ENCODE results near the gene TDP1. TPM values are rescaled to one million over a fixed set of nuclear protein-coding genes. Genes with fewer than 3 reads are reported as not detected.

The TDP1 gene
- total RNA-seq, 1 experiment from 2014 or later: 23.9 TPM

DNA sequence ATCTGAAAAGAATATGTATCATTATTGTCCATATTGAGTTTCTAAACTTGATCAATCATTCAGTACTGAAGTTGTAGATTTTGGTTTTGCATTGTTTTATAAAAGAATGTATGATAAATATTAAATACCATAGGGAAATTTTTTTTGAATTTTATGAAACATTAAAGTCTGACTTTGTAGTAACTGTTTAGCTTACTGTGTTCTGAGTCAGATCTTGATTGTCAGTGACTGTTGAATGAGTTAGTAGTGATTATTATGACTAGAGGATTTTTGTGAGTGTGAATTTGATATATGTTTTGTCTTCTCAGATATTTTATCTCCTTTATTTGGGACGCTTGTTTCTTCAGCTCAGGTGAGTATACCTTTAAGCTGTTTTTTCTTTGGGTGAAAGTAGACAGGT lies 10.1 kb downstream of the TDP1 start:
- no peaks in the 10 kb centered on the region for H3K4me1 ChIP-seq (ENCODE audit: control insufficient read depth, insufficient read depth, low read length)
- H3K27me3 ChIP-seq (ENCODE audit: control insufficient read depth, insufficient read depth, low read length): no peaks in the 10 kb centered on the region
- intact Hi-C loops (cut with micrococcal nuclease; ENCODE audit: unreplicated experiment) (no loop called here), in situ Hi-C loops (cut with HindIII; ENCODE audit: low pct_unique_long_range_greater_than_20kb, low sequenced_read_pairs) (no loop called here)
- no peak overlapping the region for H3K4me3 ChIP-seq (ENCODE audit: low read depth in 2 of 2, low read length in 2 of 2)
- no TSS peak for BruUV-seq (replicated peaks)
- DNase-seq (ENCODE audit: low read depth, low spot score) (no peak), ATAC-seq (no peak)
- ChIA-PET POLR2A (no interaction called here), CTCF (no interaction called here)
- H3K36me3 ChIP-seq (ENCODE audit: control insufficient read depth, insufficient read depth, low read length): peaks cover 12% of the 10 kb centered on the region
- H3K9me3 ChIP-seq (ENCODE audit: control insufficient read depth, insufficient read depth, low read depth, low read length): no peaks in the 10 kb centered on the region
- no peak overlapping the region for H3K27ac ChIP-seq (ENCODE audit: low read length)
- TF ChIP-seq POLR2AphosphoS5 (IDR thresholded peaks at IDR 0.05; ENCODE audit: low read depth, low read length): no peak
- TF ChIP-seq SIN3A (IDR thresholded peaks at IDR 0.05; ENCODE audit: borderline replicate concordance, insufficient read depth, low read depth, low read length): no peak
- TF ChIP-seq, protein P1, sequence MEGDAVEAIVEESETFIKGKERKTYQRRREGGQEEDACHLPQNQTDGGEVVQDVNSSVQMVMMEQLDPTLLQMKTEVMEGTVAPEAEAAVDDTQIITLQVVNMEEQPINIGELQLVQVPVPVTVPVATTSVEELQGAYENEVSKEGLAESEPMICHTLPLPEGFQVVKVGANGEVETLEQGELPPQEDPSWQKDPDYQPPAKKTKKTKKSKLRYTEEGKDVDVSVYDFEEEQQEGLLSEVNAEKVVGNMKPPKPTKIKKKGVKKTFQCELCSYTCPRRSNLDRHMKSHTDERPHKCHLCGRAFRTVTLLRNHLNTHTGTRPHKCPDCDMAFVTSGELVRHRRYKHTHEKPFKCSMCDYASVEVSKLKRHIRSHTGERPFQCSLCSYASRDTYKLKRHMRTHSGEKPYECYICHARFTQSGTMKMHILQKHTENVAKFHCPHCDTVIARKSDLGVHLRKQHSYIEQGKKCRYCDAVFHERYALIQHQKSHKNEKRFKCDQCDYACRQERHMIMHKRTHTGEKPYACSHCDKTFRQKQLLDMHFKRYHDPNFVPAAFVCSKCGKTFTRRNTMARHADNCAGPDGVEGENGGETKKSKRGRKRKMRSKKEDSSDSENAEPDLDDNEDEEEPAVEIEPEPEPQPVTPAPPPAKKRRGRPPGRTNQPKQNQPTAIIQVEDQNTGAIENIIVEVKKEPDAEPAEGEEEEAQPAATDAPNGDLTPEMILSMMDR (IDR thresholded peaks at IDR 0.05): no peak
- TF ChIP-seq, protein P2, sequence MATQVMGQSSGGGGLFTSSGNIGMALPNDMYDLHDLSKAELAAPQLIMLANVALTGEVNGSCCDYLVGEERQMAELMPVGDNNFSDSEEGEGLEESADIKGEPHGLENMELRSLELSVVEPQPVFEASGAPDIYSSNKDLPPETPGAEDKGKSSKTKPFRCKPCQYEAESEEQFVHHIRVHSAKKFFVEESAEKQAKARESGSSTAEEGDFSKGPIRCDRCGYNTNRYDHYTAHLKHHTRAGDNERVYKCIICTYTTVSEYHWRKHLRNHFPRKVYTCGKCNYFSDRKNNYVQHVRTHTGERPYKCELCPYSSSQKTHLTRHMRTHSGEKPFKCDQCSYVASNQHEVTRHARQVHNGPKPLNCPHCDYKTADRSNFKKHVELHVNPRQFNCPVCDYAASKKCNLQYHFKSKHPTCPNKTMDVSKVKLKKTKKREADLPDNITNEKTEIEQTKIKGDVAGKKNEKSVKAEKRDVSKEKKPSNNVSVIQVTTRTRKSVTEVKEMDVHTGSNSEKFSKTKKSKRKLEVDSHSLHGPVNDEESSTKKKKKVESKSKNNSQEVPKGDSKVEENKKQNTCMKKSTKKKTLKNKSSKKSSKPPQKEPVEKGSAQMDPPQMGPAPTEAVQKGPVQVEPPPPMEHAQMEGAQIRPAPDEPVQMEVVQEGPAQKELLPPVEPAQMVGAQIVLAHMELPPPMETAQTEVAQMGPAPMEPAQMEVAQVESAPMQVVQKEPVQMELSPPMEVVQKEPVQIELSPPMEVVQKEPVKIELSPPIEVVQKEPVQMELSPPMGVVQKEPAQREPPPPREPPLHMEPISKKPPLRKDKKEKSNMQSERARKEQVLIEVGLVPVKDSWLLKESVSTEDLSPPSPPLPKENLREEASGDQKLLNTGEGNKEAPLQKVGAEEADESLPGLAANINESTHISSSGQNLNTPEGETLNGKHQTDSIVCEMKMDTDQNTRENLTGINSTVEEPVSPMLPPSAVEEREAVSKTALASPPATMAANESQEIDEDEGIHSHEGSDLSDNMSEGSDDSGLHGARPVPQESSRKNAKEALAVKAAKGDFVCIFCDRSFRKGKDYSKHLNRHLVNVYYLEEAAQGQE (IDR thresholded peaks at IDR 0.05; ENCODE audit: insufficient read depth in 1 of 2, low read depth in 2 of 2, low read length in 1 of 2): no peak
- TF ChIP-seq TCF7L2 (IDR thresholded peaks at IDR 0.05; ENCODE audit: low read depth, low read length): no peak

DNA sequence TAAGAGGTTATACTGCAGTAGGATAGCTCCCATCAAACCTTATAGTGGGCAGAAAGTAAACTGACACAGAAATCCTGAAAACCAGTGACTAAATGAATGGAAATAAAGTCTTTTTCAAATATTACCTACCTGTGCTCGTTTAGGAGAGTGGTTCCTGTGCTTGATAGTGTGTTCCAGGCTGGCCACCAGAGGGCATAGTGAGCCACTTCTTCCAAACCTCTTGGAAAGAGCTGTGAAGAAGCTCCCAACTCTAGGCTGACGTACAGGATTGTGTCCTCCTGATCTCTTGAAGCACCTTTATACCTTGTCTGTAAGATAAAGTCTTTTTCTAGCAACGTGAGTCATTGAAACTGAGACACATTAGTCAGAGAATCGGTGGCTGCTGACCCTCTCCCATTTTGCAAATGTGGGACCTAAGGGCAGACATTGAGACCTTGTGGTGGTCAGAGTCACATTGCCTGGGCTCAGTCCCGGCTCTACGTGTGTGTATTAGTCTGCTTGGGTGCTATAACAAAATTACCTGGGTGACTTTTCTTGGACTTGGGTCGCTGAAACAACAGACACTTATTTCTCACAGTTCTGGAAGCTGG lies 17.6 kb downstream of the TDP1 start:
- no peak overlapping the region for H3K4me3 ChIP-seq (ENCODE audit: low read depth in 2 of 2, low read length in 2 of 2)
- no peak overlapping the region for H3K27ac ChIP-seq (ENCODE audit: low read length)
- no peaks in the 10 kb centered on the region for H3K4me1 ChIP-seq (ENCODE audit: control insufficient read depth, insufficient read depth, low read length)
- no peaks in the 10 kb centered on the region for H3K27me3 ChIP-seq (ENCODE audit: control insufficient read depth, insufficient read depth, low read length)
- in situ Hi-C loops (cut with HindIII; ENCODE audit: low pct_unique_long_range_greater_than_20kb, low sequenced_read_pairs) (no loop called here), intact Hi-C loops (cut with micrococcal nuclease; ENCODE audit: unreplicated experiment) (loop anchor here (2.0 to 5.0 kb wide), 2 partner anchors 89 to 261 kb away; partner anchors contain the start of gene KCNK13)
- peaks cover 13% of the 10 kb centered on the region for H3K36me3 ChIP-seq (ENCODE audit: control insufficient read depth, insufficient read depth, low read length)
- no TSS peak for BruUV-seq (replicated peaks)
- TF ChIP-seq, protein P1 (IDR thresholded peaks at IDR 0.05): peak; percentile 85
- TF ChIP-seq, protein P2 (IDR thresholded peaks at IDR 0.05; ENCODE audit: insufficient read depth in 1 of 2, low read depth in 2 of 2, low read length in 1 of 2): no peak
- H3K9me3 ChIP-seq (ENCODE audit: control insufficient read depth, insufficient read depth, low read depth, low read length): no peaks in the 10 kb centered on the region
- POLR2A ChIA-PET: no interaction called here
- DNase-seq (ENCODE audit: low read depth, low spot score) (peak; percentile 35), ATAC-seq (peak; percentile 90)
- CTCF ChIA-PET: interaction anchor here (0.5 to 0.7 kb wide), 5 partner anchors 86 to 1378 kb away, joined by 3 read pairs; no protein-coding TSS in a partner anchor
